ENCODE measurements around the gene ZNF587.
"Not testable (repeated sequence)": the region's sequence is repeated elsewhere in the genome, so short reads cannot be mapped to it uniquely, and the experiment has no call there.

The ZNF587 gene

GRCh38 chr19:57823155-57823554 lies 26.5 kb upstream of the ZNF587 start:
- not testable (repeated sequence) for DNase-seq

DNA sequence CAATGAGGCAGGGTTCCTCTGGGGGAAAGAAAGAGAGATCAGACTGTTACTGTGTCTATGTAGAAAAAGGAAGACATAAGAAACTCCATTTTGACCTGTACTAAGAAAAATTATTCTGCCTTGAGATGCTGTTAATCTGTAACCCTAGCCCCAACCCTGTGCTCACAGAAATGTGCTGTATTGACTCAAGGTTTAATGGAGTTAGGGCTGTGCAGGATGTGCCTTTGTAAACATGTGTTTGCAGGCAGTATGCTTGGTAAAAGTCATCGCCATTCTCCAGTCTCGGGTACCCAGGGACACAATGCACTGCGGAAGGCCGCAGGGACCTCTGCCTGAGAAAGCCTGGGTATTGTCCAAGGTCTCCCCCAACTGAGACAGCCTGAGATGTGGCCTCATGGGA lies 26.1 kb upstream of the ZNF587 start:
- not testable (repeated sequence) for DNase-seq

DNA sequence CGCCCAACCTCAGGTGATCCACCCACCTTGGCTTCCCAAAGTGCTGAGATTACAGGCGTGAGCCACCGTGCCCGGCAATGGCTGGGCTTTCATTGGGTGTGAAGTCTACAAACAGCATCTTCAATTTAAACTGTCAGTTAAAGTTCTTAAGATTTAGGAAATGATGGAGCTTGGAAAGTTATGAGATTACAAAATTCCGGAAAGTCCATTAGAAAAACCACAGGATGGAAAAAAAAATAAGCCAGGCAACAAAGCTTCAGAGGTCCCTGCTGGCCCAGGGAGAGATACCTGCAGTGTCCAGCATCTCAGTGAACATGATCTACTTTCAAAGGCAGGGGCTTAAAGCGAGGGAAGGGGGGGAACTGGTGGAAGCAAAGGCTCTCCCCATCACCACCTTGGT lies 24.1 kb upstream of the ZNF587 start:
- no peak for DNase-seq

- DNase-seq, result no peak
Observed at GRCh38 chr19:57829316-57829715, 20.3 kb upstream of the ZNF587 start.

DNA sequence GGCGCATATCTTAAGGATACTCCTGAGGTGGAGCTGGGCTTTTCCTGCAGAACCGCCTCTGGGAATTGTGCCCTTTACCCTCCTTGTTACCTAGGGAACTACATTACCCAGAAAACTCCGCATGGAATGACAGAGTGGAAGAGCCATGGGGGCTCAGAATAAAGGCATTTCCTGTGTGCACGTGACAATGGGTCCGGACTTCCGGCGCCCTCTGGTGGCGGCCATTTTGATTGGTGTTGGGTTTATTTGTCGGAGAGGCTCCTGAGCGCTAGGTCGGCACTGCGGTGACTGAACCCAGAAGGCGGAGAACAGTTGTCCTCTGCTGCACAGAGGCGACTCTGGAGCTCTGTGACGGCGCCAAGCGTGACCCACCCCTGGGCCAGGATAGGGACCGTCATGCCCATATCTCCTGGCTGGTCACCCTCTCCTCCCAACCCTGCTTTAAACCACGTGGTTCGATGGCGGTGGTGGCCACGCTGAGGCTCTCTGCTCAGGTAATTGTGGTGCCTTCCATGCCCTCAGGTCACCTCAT lies 19.5 kb upstream of the ZNF587 start, which contains the start of gene ZNF587B:
TSS of gene ZNF587B (plus strand) at position 229 of the 532 bp plus-strand sequence. CDS start at position 459, 230 bp downstream.
- peak in 1 of 2 experiments; percentile 9 for DNase-seq

DNA sequence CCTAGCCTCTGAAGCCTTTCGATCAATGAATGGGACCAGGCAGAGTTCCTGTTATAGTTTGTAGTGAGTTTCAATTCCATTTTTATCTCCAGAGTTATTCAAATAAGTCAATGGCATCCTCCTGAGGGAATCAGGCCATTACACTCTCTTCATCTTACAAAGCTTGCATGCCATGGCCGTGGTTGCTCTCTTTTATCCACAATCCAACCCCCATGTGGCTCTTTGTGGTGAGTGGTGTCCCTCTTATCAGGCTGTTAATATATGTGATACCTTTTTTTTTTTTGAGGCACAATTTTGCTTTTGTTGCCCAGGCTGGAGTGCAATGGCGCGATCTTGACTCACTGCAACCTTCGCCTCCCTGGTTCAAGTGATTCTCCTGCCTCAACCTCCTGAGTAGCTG lies 12.7 kb upstream of the ZNF587 start:
- not testable (repeated sequence) for DNase-seq

DNA sequence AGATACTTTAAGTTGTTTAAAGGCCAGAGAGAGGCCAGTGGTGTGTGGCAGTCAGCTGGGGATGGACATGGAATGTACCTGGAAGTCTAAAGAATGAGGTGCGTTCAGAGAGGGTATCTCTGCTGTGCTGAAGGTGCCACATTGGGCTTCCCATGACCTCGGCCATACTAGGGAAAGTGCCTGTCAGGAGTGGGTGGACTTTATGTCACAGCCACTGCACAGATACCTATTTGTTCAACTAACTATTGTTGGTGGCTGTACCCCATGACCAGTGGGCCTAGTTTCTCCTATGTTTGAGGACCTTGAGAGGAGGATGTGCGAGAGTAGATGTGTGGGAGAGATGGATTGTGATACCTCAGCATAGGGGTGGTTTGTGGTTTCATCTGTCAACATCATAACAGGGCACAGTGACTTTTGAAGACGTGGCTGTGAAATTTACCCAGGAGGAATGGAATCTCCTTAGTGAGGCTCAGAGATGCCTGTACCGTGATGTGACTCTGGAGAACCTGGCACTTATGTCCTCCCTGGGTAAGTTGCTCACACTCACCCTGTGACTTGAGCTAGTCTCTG lies 11.0 kb upstream of the ZNF587 start:
- DNase-seq, result not testable (repeated sequence)

GRCh38 chr19:57841122-57841763 lies 8.4 kb upstream of the ZNF587 start:
- no peak for DNase-seq

DNA sequence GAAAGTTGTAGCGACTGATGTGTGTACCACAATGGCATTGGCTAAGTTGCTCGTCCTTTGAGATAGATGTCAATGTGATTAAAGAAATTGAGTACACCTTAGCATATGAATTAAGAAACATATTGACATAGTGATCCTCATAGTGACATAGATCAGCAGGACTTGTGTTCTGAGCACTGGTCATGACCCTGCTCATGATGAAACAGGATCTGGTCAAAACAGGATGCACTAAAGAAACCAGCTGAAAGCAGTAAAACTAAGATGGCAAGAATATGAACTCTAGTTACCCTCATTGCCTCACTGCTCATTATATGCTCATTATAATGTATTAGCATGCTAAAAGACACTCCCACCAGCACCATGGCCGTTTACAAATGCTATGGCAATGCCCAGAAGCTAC lies 2.5 kb upstream of the ZNF587 start:
- DNase-seq, result not testable (repeated sequence)

DNA sequence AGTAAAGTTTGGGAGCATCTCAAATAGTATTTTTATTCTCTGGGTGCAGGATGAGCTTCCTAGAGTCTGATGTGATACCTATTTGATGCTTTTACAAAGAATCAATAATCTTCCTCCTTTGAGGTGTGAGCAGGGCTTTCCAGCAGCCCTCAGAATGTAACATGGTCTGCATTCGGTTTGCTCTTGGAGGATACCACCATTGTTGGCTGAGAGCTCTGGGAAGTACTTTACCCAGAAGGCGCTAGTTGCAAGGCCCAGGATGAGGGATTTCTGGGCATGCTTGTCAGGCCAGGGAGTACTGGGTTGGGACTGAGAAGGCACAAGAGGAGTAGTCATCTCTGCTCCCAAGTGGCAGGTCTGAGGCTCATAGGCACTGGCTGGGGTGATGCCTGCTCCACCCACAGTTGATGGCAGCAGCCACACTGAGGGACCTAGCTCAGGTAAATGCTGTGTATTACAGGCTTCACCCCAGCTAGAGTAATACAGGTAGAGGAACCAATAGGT lies 445 bp upstream of the ZNF587 start:
- not testable (repeated sequence) for DNase-seq

GRCh38 chr19:57850553-57851017 lies 926 bp downstream of the ZNF587 start:
- DNase-seq, result no peak

DNA sequence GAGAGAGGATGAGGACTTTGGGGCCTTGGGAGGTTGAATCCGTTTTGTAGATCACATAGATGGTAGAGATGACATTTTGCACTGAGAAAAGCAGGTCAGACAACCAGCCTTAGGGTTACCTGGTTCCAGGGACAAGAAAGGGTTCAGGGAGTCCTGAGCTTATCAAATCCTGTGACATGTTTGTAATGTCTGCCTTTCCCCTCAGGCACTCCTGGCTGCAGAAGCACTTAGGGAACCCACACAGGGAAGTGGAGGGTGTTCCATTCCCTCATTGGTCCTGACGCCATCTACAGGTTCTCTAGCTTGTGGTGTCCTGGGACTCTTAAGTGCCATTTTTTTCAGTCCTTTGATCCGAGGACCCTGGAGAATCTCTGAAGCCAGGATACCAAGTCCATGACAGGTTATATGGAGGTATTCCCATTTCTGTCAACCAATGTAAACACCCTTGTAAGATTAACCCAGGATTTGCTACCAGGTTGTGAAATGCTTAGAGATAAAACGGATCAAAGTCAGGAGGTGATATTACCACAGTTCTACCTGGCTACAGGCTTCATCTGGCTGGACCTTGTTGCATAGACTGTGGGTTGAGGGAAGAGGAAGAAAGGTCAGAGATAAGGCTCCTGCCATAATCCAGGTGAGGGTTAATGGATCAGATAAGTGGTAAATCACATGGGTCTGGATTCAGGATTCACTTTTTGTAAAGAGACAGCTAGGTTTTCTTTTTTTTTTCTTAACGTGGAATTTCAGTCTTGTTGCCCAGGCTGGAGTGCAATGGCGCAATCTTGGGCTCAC lies 2.3 kb downstream of the ZNF587 start:
- DNase-seq, result not testable (repeated sequence)

DNA sequence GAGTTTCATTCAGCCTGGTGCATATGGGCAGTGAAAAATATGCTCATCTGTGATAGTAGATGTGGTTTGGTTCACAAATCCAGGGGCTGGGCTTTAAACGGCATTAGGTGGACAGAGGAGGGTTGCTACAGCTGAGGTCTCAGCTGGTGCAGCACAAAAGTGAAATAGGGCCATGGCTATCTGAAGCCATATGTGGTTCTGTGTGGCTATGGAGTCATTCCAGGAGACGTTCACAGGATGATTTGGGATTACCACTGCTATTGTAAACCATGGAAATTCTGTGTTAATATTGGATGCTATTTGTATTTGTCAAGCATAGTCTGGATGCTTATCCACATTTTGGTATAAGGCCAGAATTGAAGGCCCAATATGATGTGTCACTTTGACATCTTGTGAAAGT lies 4.5 kb downstream of the ZNF587 start:
- DNase-seq, result not testable (repeated sequence)

GRCh38 chr19:57862351-57862750 lies 12.7 kb downstream of the ZNF587 start:
- DNase-seq, result peak in 1 of 2 experiments; percentile 10

- DNase-seq, result no peak
Observed at GRCh38 chr19:57867868-57868492, 18.3 kb downstream of the ZNF587 start.

DNA sequence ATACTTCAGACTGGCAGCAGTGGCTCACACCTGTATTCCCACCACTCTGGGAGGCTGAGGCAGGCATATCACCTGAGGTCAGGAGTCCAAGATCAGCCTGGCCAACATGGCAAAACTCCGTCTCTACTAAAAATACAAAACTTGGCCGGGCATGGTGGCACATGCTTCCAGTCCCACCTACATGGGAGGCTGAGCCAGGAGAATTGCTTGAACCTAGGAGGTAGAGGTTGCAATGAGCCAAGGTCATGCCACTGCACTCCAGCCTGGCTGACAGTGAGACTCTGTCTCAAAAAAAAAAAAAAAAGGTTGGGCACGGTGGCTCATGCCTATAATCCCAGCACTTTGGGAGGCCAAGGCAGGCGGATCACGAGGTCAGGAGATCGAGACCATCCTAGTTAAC lies 20.0 kb downstream of the ZNF587 start:
- DNase-seq, result not testable (repeated sequence)

- DNase-seq, result no peak
Observed at GRCh38 chr19:57870225-57870624, 20.6 kb downstream of the ZNF587 start.

GRCh38 chr19:57872450-57872849 lies 22.8 kb downstream of the ZNF587 start:
- no peak for DNase-seq

GRCh38 chr19:57873883-57874799 lies 24.5 kb downstream of the ZNF587 start:
- DNase-seq, result not testable (repeated sequence)

DNA sequence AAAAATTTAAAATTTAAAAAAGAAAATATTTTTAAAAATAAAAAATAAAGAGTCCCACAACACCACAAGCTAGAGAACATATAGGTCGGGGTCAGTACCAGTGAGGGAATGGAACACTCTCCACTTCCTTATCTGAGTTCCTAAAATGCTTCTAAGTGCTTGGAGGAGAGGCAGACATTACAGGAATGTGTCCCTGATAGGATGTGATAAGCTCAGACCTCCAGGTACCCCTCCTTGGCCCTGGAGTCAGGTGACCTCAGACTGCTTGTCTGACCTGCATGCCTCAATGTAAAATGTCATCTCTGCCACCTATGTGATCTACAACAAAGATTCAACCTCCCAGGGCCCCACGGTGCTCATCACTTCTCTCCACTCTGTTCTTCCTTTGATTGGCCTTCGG lies 36.4 kb downstream of the ZNF587 start:
- no peak for DNase-seq

GRCh38 chr19:57887195-57887941 lies 37.7 kb downstream of the ZNF587 start:
- DNase-seq, result no peak
